HT1080 (cell line): ENCODE measurements around the gene BEGAIN. TPM values are rescaled to one million over a fixed set of nuclear protein-coding genes. Genes with fewer than 3 reads are reported as not detected.

Source experiments
- DNase-seq: peaks from one replicate; pipeline ENCODE4 v3.0.0-alpha.2; 2015; ENCODE audit warnings: low read depth
- total RNA-seq: library from RNA; depleted of rRNA; stranded (reverse); fragments of >200 nt; shearing (Covaris generic); gene quantifications from 2 replicates; pipeline ENCODE4 v1.2.3, GENCODE V29; 2014

Gene BEGAIN
- total RNA-seq, 1 experiment from 2014 or later: 0.35 TPM

- DNase-seq: no peak
Measured at GRCh38 chr14:100539766-100540140, 47.5 kb downstream of the BEGAIN start.

GRCh38 chr14:100539003-100539660 lies 48.1 kb downstream of the BEGAIN start:
- DNase-seq: no peak

GRCh38 chr14:100538351-100539002 lies 48.7 kb downstream of the BEGAIN start:
- DNase-seq: no peak

- DNase-seq: no peak
Measured at GRCh38 chr14:100537446-100538350, 49.5 kb downstream of the BEGAIN start.

GRCh38 chr14:100536721-100537445 lies 50.3 kb downstream of the BEGAIN start:
- no peak for DNase-seq

- DNase-seq: no peak
Measured at GRCh38 chr14:100536121-100536510, 51.1 kb downstream of the BEGAIN start.

- no peak for DNase-seq
Measured at GRCh38 chr14:100535287-100536120, 51.7 kb downstream of the BEGAIN start.

GRCh38 chr14:100534528-100535286 lies 52.5 kb downstream of the BEGAIN start:
- no peak for DNase-seq

- no peak for DNase-seq
Measured at GRCh38 chr14:100533656-100534485, 53.3 kb downstream of the BEGAIN start.

- DNase-seq: no peak
Measured at GRCh38 chr14:100532906-100533655, 54.1 kb downstream of the BEGAIN start.

GRCh38 chr14:100532154-100532861 lies 54.9 kb downstream of the BEGAIN start:
- DNase-seq: no peak

GRCh38 chr14:100531152-100532121 lies 55.8 kb downstream of the BEGAIN start:
- no peak for DNase-seq

GRCh38 chr14:100530270-100531072 lies 56.7 kb downstream of the BEGAIN start:
- no peak for DNase-seq

- no peak for DNase-seq
Measured at GRCh38 chr14:100529561-100530031, 57.6 kb downstream of the BEGAIN start.

- DNase-seq: no peak
Measured at GRCh38 chr14:100528962-100529560, 58.2 kb downstream of the BEGAIN start.
